Body of pancreas (tissue), 4 donors: ENCODE measurements around the gene BEST2. TPM values are rescaled to one million over a fixed set of nuclear protein-coding genes. Genes with fewer than 3 reads are reported as not detected.

Experiments used
- ATAC-seq: fragments of 150-250 bp; one replicate; pipeline ENCODE4 v1.9.1; 2016
- DNase-seq, 4 donors: peaks; one replicate each; pipeline ENCODE4 v3.0.0-alpha.2; 2019
- H3K27ac ChIP-seq, 4 donors: fragments of 200-600 bp; sonication (generic); 1 replicate in 3 of 4; 2 replicates in 1 of 4; pipeline versions ENCODE4 v1.5.1 to v1.6.1; 2016 to 2019; ENCODE audit warnings: mild to moderate bottlenecking in 1 of 4, mixed read lengths in 1 of 4, moderate library complexity in 1 of 4
- H3K27me3 ChIP-seq, 2 donors: fragments of 200-600 bp; sonication (generic); one replicate each; pipeline ENCODE4 v1.6.0; 2016; ENCODE audit warnings: mild to moderate bottlenecking in 1 of 2
- H3K36me3 ChIP-seq, 2 donors: fragments of 200-600 bp; sonication (generic); replicated peaks in 1 of 2; 2 replicates each; pipeline ENCODE4 v1.5.1; 2016; ENCODE audit warnings: low read depth in 2 of 2; ENCODE audit not compliant: insufficient read depth in 1 of 2
- H3K4me1 ChIP-seq: fragments of 200-600 bp; sonication (generic); one replicate; pipeline ENCODE4 v1.6.0; 2016
- H3K4me3 ChIP-seq, 2 donors: fragments of 200-600 bp; sonication (generic); 1 replicate in 1 of 2; 2 replicates in 1 of 2; pipeline ENCODE4 v1.5.1; 2016 to 2019
- H3K9me3 ChIP-seq, 3 donors: fragments of 200-600 bp; sonication (generic); 1 replicate in 2 of 3; 2 replicates in 1 of 3; pipeline ENCODE4 v1.5.1; 2016
- CTCF ChIP-seq, 7 experiments: fragments of 450-650 bp in 4 of 7; fragments of 200-600 bp in 3 of 7; sonication (generic) in 3 of 7; IDR thresholded peaks; one replicate each; pipeline ENCODE4 v1.5.1; 2016 to 2019; ENCODE audit warnings: antibody characterized with exemption in 7 of 7
- POLR2A ChIP-seq, 3 donors: fragments of 450-650 bp; IDR thresholded peaks; one replicate each; pipeline ENCODE4 v1.6.1; 2016; ENCODE audit warnings: antibody characterized with exemption in 3 of 3, mild to moderate bottlenecking in 2 of 3
- WGBS, 2 donors: methylation state at CpG; one replicate each; pipeline ENCODE4 v1.1.5; 2017; 5-methylcytosine and 5-hydroxymethylcytosine counted together
- intact Hi-C: fragments of 100-400 bp; cut with DNase I; formaldehyde crosslinking; loops from one replicate; pipeline ENCODE4 v1.15.1; 2023
- total RNA-seq, 2 donors: library from RNA; depleted of rRNA; stranded (reverse); fragments of >200 nt; gene quantifications; one replicate each; pipeline ENCODE4 v1.1.0, GENCODE V29; 2016

Gene BEST2
- total RNA-seq, 2 donors from 2014 or later, result not detected

- peak in 2 of 4 donors; percentile 43 to 44 for DNase-seq
- Histone ChIP-seq H3K9me3 (no peaks in the 10 kb centered on the region), H3K27me3 (no peaks in the 10 kb centered on the region), H3K4me3 (peak overlapping the region; percentile 87 to 91), H3K36me3 (no peaks in the 10 kb centered on the region), H3K27ac (peak overlapping the region; percentile 94 to 100 (median 98)), H3K4me1 (peaks cover 52% of the 10 kb centered on the region)
- no peak for ATAC-seq
- WGBS, 2 donors, result 0% methylated on average over 20 to 22 of the region's 22 CpGs
- TF ChIP-seq POLR2A (IDR thresholded peaks at IDR 0.05) (no peak), CTCF (IDR thresholded peaks at IDR 0.05) (no peak)
- intact Hi-C loops, result no loop called here
Observed at GRCh38 chr19:12792853-12793289, 41.3 kb downstream of the BEST2 start.

- Histone ChIP-seq H3K27ac (peak overlapping the region; percentile 94 to 100 (median 98)), H3K4me3 (peak overlapping the region; percentile 87 to 91), H3K9me3 (no peaks in the 10 kb centered on the region), H3K4me1 (peaks cover 45% of the 10 kb centered on the region), H3K27me3 (no peaks in the 10 kb centered on the region), H3K36me3 (no peaks in the 10 kb centered on the region)
- TF ChIP-seq POLR2A (IDR thresholded peaks at IDR 0.05) (peak; percentile 89 to 97 (median 93)), CTCF (IDR thresholded peaks at IDR 0.05) (peak in 3 of 7 experiments; percentile 13 to 22 (median 16))
- peak; percentile 95 to 97 (median 96) for DNase-seq
- ATAC-seq, result peak; percentile 62
- intact Hi-C loops, result no loop called here
- 0 to 1% methylated on average over 8 to 59 of the region's 81 CpGs for WGBS, 2 donors
Observed at GRCh38 chr19:12793290-12794195, 42.0 kb downstream of the BEST2 start.

- intact Hi-C loops, result no loop called here
- peak overlapping the region; percentile 94 to 100 (median 98) for H3K27ac ChIP-seq
- H3K9me3 ChIP-seq, result no peaks in the 10 kb centered on the region
- no peaks in the 10 kb centered on the region for H3K36me3 ChIP-seq
- DNase-seq (no peak), ATAC-seq (no peak)
- H3K4me1 ChIP-seq, result peaks cover 37% of the 10 kb centered on the region
- WGBS, 2 donors, result 59 to 64% methylated on average over 7 of the region's 7 CpGs
- no peak overlapping the region for H3K4me3 ChIP-seq
- TF ChIP-seq POLR2A (IDR thresholded peaks at IDR 0.05), result peak in 1 of 3 donors; percentile 18
- no peak for TF ChIP-seq CTCF (IDR thresholded peaks at IDR 0.05)
- no peaks in the 10 kb centered on the region for H3K27me3 ChIP-seq
Observed at GRCh38 chr19:12794196-12794941, 42.8 kb downstream of the BEST2 start.

GRCh38 chr19:12794971-12795381 is 43.4 kb downstream of the BEST2 start:
- Histone ChIP-seq H3K36me3 (no peaks in the 10 kb centered on the region), H3K27me3 (no peaks in the 10 kb centered on the region), H3K4me1 (peaks cover 36% of the 10 kb centered on the region), H3K9me3 (no peaks in the 10 kb centered on the region), H3K4me3 (no peak overlapping the region), H3K27ac (peak overlapping the region in 2 of 4 donors; percentile 94 to 100)
- no peak for ATAC-seq
- intact Hi-C loops, result no loop called here
- no peak for DNase-seq
- peak in 1 of 3 donors; percentile 6 for TF ChIP-seq POLR2A (IDR thresholded peaks at IDR 0.05)
- TF ChIP-seq CTCF (IDR thresholded peaks at IDR 0.05), result no peak
- WGBS, 2 donors, result 83 to 95% methylated on average over 4 to 9 of the region's 9 CpGs
